ENCODE measurements around the gene SFRP5.

GRCh38 chr10:97796651-97797050 is 24.9 kb upstream of the SFRP5 start:
- TF ChIP-seq CTCF (IDR thresholded peaks at IDR 0.05): no peak
- TF ChIP-seq POLR2A (IDR thresholded peaks at IDR 0.05): no peak

Measured in body of pancreas (tissue), 4 donors.